A549 (cell line): ENCODE data around the gene SPAG9.

ENCODE experiments used
- BHLHE40 ChIP-seq: IDR thresholded peaks from 2 replicates; pipeline ENCODE4 v1.6.1; 2012; ENCODE audit warnings: low read depth, low read length, inconsistent platforms
- CTCF ChIP-seq: fragments of >200 bp; sonication (Bioruptor Twin); formaldehyde crosslinking; IDR thresholded peaks from 3 replicates; pipeline ENCODE4 v1.5.1; 2016
- EP300 ChIP-seq, 2 experiments: fragments of >200 bp; sonication (Bioruptor Twin); formaldehyde crosslinking; IDR thresholded peaks; 2 replicates in 1 of 2; 3 replicates in 1 of 2; pipeline ENCODE4 v1.6.1; 2016 to 2017
- MAFK ChIP-seq: fragments of 450-650 bp; IDR thresholded peaks from 2 replicates; pipeline ENCODE4 v1.6.1; 2014; ENCODE audit not compliant: partially characterized antibody
- MAX ChIP-seq: IDR thresholded peaks from 2 replicates; pipeline ENCODE4 v1.6.1; 2012
- POLR2A ChIP-seq: IDR thresholded peaks from 2 replicates; pipeline ENCODE4 v1.6.1; 2012; ENCODE audit warnings: mild to moderate bottlenecking, low read length

GRCh38 chr17:51124640-51125503 lies 4.2 kb upstream of the SPAG9 start:
- TF ChIP-seq EP300 (IDR thresholded peaks at IDR 0.05) (no peak), POLR2A (no peak), CTCF (no peak), MAX (no peak), MAFK (no peak), BHLHE40 (no peak)
